ENCODE results near the gene IL36RN.

Gene IL36RN

GRCh38 chr2:113111823-113112287 is 52.9 kb downstream of the IL36RN start:
- Histone ChIP-seq H3K9ac (ENCODE audit: low read length) (no peak overlapping the region), H3K4me2 (ENCODE audit: low read depth, low read length) (no peak overlapping the region), H3K36me3 (replicated peaks; ENCODE audit: insufficient read depth, low read length) (no peaks in the 10 kb centered on the region), H3K9me2 (replicated peaks; ENCODE audit: insufficient read depth, low read length) (no peaks in the 10 kb centered on the region), H3K9me3 (replicated peaks; ENCODE audit: insufficient read depth, low read length) (no peaks in the 10 kb centered on the region), H2AFZ (ENCODE audit: low read length) (no peak overlapping the region), H3K4me1 (ENCODE audit: low read length) (peaks cover 19% of the 10 kb centered on the region), H3K4me3 (ENCODE audit: low read length) (no peak overlapping the region), H3K27me3 (replicated peaks; ENCODE audit: insufficient read depth, low read length) (no peaks in the 10 kb centered on the region), H3K79me2 (ENCODE audit: low read length) (no peaks in the 10 kb centered on the region), H4K20me1 (ENCODE audit: insufficient read depth, low read length) (no peaks in the 10 kb centered on the region), H3F3A (ENCODE audit: insufficient read depth, low read length) (no peaks in the 10 kb centered on the region), H3K27ac (ENCODE audit: low read length) (no peak overlapping the region)
- DNase-seq, result no peak
- no peak for TF ChIP-seq CTCF (IDR thresholded peaks at IDR 0.05; ENCODE audit: low read length)
- TF ChIP-seq EZH2phosphoT487 (IDR thresholded peaks at IDR 0.05; ENCODE audit: low read length), result no peak
- TF ChIP-seq EZH2 (optimal IDR thresholded peaks at IDR 0.05; ENCODE audit: low read depth, low read length), result no peak

GRCh38 chr2:113112441-113112840 is 53.4 kb downstream of the IL36RN start:
- H3K79me2 ChIP-seq (ENCODE audit: low read length), result no peaks in the 10 kb centered on the region
- no peaks in the 10 kb centered on the region for H3F3A ChIP-seq (ENCODE audit: insufficient read depth, low read length)
- H3K27me3 ChIP-seq (replicated peaks; ENCODE audit: insufficient read depth, low read length), result no peaks in the 10 kb centered on the region
- no peak for TF ChIP-seq EZH2 (optimal IDR thresholded peaks at IDR 0.05; ENCODE audit: low read depth, low read length)
- no peak for TF ChIP-seq EZH2phosphoT487 (IDR thresholded peaks at IDR 0.05; ENCODE audit: low read length)
- TF ChIP-seq CTCF (IDR thresholded peaks at IDR 0.05; ENCODE audit: low read length), result no peak
- no peaks in the 10 kb centered on the region for H3K9me3 ChIP-seq (replicated peaks; ENCODE audit: insufficient read depth, low read length)
- no peak overlapping the region for H3K27ac ChIP-seq (ENCODE audit: low read length)
- peaks cover 19% of the 10 kb centered on the region for H3K4me1 ChIP-seq (ENCODE audit: low read length)
- H3K4me2 ChIP-seq (ENCODE audit: low read depth, low read length), result no peak overlapping the region
- DNase-seq, result no peak
- no peaks in the 10 kb centered on the region for H4K20me1 ChIP-seq (ENCODE audit: insufficient read depth, low read length)
- no peaks in the 10 kb centered on the region for H3K9me2 ChIP-seq (replicated peaks; ENCODE audit: insufficient read depth, low read length)
- H3K9ac ChIP-seq (ENCODE audit: low read length), result no peak overlapping the region
- H3K36me3 ChIP-seq (replicated peaks; ENCODE audit: insufficient read depth, low read length), result no peaks in the 10 kb centered on the region
- no peak overlapping the region for H2AFZ ChIP-seq (ENCODE audit: low read length)
- H3K4me3 ChIP-seq (ENCODE audit: low read length), result no peak overlapping the region

GRCh38 chr2:113112871-113113270 is 53.9 kb downstream of the IL36RN start:
- Histone ChIP-seq H3F3A (ENCODE audit: insufficient read depth, low read length) (no peaks in the 10 kb centered on the region), H3K79me2 (ENCODE audit: low read length) (no peaks in the 10 kb centered on the region), H3K9me3 (replicated peaks; ENCODE audit: insufficient read depth, low read length) (no peaks in the 10 kb centered on the region), H2AFZ (ENCODE audit: low read length) (no peak overlapping the region), H3K9me2 (replicated peaks; ENCODE audit: insufficient read depth, low read length) (no peaks in the 10 kb centered on the region), H3K4me2 (ENCODE audit: low read depth, low read length) (no peak overlapping the region), H3K27ac (ENCODE audit: low read length) (no peak overlapping the region), H3K9ac (ENCODE audit: low read length) (no peak overlapping the region), H3K36me3 (replicated peaks; ENCODE audit: insufficient read depth, low read length) (no peaks in the 10 kb centered on the region), H3K4me1 (ENCODE audit: low read length) (peaks cover 19% of the 10 kb centered on the region), H4K20me1 (ENCODE audit: insufficient read depth, low read length) (no peaks in the 10 kb centered on the region), H3K4me3 (ENCODE audit: low read length) (no peak overlapping the region), H3K27me3 (replicated peaks; ENCODE audit: insufficient read depth, low read length) (no peaks in the 10 kb centered on the region)
- DNase-seq, result no peak
- TF ChIP-seq CTCF (IDR thresholded peaks at IDR 0.05; ENCODE audit: low read length) (no peak), EZH2 (optimal IDR thresholded peaks at IDR 0.05; ENCODE audit: low read depth, low read length) (no peak), EZH2phosphoT487 (IDR thresholded peaks at IDR 0.05; ENCODE audit: low read length) (no peak)

Measured in MM.1S (cell line).